HG03095 (cell line): ENCODE results near the gene CELF5.
"Not testable (repeated sequence)": the region's sequence is repeated elsewhere in the genome, so short reads cannot be mapped to it uniquely, and the experiment has no call there.

Source experiments
- ATAC-seq: cut with Tn5 transposase; IDR thresholded peaks from one replicate; pipeline ENCODE4 v1.9.1; 2021; ENCODE audit warnings: moderate library complexity; ENCODE audit not compliant: unreplicated experiment

CELF5 gene

GRCh38 chr19:3206216-3206953 is 18.1 kb upstream of the CELF5 start:
- ATAC-seq: no peak

- ATAC-seq: no peak
Observed at GRCh38 chr19:3207461-3208242, 16.8 kb upstream of the CELF5 start.

GRCh38 chr19:3208317-3209207 is 15.9 kb upstream of the CELF5 start:
- no peak for ATAC-seq

GRCh38 chr19:3210347-3211017 is 14.0 kb upstream of the CELF5 start:
- no peak for ATAC-seq

GRCh38 chr19:3211191-3211590 is 13.3 kb upstream of the CELF5 start:
- ATAC-seq: no peak

- no peak for ATAC-seq
Observed at GRCh38 chr19:3213159-3213558, 11.3 kb upstream of the CELF5 start.

GRCh38 chr19:3216874-3217273 is 7.6 kb upstream of the CELF5 start:
- ATAC-seq: no peak

- no peak for ATAC-seq
Observed at GRCh38 chr19:3220576-3220975, 3.9 kb upstream of the CELF5 start.

- not testable (repeated sequence) for ATAC-seq
Observed at GRCh38 chr19:3221576-3221975, 2.9 kb upstream of the CELF5 start.

- no peak for ATAC-seq
Observed at GRCh38 chr19:3222709-3223108, 1.8 kb upstream of the CELF5 start.

- no peak for ATAC-seq
Observed at GRCh38 chr19:3225169-3225485, 666 bp downstream of the CELF5 start.

- ATAC-seq: no peak
Observed at GRCh38 chr19:3225677-3226093, 1.2 kb downstream of the CELF5 start.

GRCh38 chr19:3227054-3227626 is 2.7 kb downstream of the CELF5 start:
- ATAC-seq: no peak

GRCh38 chr19:3229346-3229743 is 4.9 kb downstream of the CELF5 start:
- ATAC-seq: no peak

GRCh38 chr19:3229888-3230496 is 5.5 kb downstream of the CELF5 start:
- ATAC-seq: no peak

GRCh38 chr19:3231288-3231687 is 6.8 kb downstream of the CELF5 start:
- no peak for ATAC-seq

- ATAC-seq: no peak
Observed at GRCh38 chr19:3233116-3233515, 8.7 kb downstream of the CELF5 start.

- ATAC-seq: no peak
Observed at GRCh38 chr19:3233831-3234230, 9.4 kb downstream of the CELF5 start.

GRCh38 chr19:3234800-3235199 is 10.3 kb downstream of the CELF5 start:
- no peak for ATAC-seq

- ATAC-seq: not testable (repeated sequence)
Observed at GRCh38 chr19:3235604-3236003, 11.1 kb downstream of the CELF5 start.
